GM12878 (cell line): ENCODE measurements around the gene LPGAT1.

ENCODE experiments used
- PML ChIP-seq: IDR thresholded peaks from 2 replicates; pipeline ENCODE4 v1.6.1; 2012; ENCODE audit warnings: low read length, inconsistent platforms
- SUZ12 ChIP-seq: fragments of 200-600 bp; sonication (generic); IDR thresholded peaks from one replicate; pipeline ENCODE4 v1.6.1; 2018; ENCODE audit warnings: antibody characterized with exemption, mild to moderate bottlenecking; ENCODE audit not compliant: unreplicated experiment
- TF ChIP-seq, protein P1 (sequence below): fragments of 450-650 bp; IDR thresholded peaks from 2 replicates; pipeline ENCODE4 v1.6.1; 2017; ENCODE audit warnings: mild to moderate bottlenecking

DNA sequence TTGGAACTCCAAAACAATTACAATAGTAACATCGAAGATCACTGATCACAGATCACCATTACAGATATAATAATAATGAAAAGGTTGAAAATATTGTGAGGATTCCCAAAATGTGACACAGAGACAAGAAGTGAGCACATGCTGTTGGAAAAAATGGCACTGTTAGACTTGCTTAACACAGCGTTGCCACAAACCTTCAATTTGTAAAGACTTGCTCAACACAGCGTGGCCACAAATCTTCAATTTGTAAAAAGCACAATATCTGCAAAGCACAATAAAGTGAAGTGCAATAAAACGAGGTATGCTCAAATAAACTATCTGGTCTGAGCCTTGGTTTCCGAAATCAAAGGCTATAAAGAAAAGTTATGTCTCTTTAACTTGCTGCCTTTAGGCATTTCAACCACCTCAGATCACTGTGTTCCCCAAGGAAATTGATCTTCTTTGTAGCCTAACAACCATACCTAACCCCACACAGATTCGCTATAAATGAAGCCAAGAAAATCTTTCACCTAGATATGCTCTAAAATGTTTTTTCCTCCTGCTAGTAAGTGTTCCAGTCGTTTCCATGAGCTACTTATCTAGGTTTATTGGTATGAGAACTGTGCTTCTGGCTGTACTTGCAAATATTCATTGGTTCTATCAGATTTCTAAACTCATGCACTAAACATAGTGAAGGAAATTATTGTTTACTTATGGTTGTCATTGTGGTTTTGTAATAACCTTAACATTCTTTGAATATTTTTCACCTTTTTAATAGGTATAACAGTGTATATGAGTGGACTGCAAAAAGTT is 13.1 kb upstream of the LPGAT1 start:
- TF ChIP-seq SUZ12 (no peak), PML (no peak)
- TF ChIP-seq, protein P1, sequence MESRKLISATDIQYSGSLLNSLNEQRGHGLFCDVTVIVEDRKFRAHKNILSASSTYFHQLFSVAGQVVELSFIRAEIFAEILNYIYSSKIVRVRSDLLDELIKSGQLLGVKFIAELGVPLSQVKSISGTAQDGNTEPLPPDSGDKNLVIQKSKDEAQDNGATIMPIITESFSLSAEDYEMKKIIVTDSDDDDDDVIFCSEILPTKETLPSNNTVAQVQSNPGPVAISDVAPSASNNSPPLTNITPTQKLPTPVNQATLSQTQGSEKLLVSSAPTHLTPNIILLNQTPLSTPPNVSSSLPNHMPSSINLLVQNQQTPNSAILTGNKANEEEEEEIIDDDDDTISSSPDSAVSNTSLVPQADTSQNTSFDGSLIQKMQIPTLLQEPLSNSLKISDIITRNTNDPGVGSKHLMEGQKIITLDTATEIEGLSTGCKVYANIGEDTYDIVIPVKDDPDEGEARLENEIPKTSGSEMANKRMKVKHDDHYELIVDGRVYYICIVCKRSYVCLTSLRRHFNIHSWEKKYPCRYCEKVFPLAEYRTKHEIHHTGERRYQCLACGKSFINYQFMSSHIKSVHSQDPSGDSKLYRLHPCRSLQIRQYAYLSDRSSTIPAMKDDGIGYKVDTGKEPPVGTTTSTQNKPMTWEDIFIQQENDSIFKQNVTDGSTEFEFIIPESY, result no peak
